ENCODE measurements around the gene SRPK2.

GRCh38 chr7:105297309-105297708, 91.4 kb downstream of the SRPK2 start:
- TF ChIP-seq CTBP1 (IDR thresholded peaks at IDR 0.05; ENCODE audit: borderline replicate concordance), result no peak
- no peak for TF ChIP-seq FOXK2 (IDR thresholded peaks at IDR 0.05)
- TF ChIP-seq FOXA1 (IDR thresholded peaks at IDR 0.05), result no peak
- no peak for TF ChIP-seq SP1 (IDR thresholded peaks at IDR 0.05)
- TF ChIP-seq SUZ12 (IDR thresholded peaks at IDR 0.05), result no peak
- no peak for TF ChIP-seq NFRKB (IDR thresholded peaks at IDR 0.05)
- TF ChIP-seq L3MBTL2 (conservative IDR thresholded peaks at IDR 0.05), result no peak
- no peak for TF ChIP-seq PKNOX1 (IDR thresholded peaks at IDR 0.05)
- no peak for TF ChIP-seq FOXM1 (IDR thresholded peaks at IDR 0.05; ENCODE audit: borderline replicate concordance)
- TF ChIP-seq ARNT (IDR thresholded peaks at IDR 0.05), result no peak
- no peak for TF ChIP-seq BHLHE40 (IDR thresholded peaks at IDR 0.05; ENCODE audit: borderline replicate concordance)
- no peak for TF ChIP-seq ZNF384 (IDR thresholded peaks at IDR 0.05)
- TF ChIP-seq HDGF (IDR thresholded peaks at IDR 0.05; ENCODE audit: borderline replicate concordance), result no peak
- no peak for TF ChIP-seq LEF1 (IDR thresholded peaks at IDR 0.05; ENCODE audit: borderline replicate concordance)

All from HEK293T (cell line).